HCT116 (cell line): ENCODE data around the gene SGMS1. TPM values are rescaled to one million over a fixed set of nuclear protein-coding genes. Genes with fewer than 3 reads are reported as not detected.
A peak's percentile ranks its signal among the peaks of the same experiment; 100 is the strongest.

Experiments
- ATAC-seq: fragments of 200-7000 bp; cut with Tn5 transposase; 2 replicates; pipeline ENCODE4 v1.9.1; 2020; ENCODE audit warnings: mild to moderate bottlenecking, moderate library complexity
- BruUV-seq: library from RNA; stranded (reverse); fragments of 400-500 nt; replicated peaks from 2 replicates; lab custom pipeline; 2021; lab: Mats Ljungman, UMichigan
- CTCF ChIA-PET: fragments of 300-600 bp; sonication (Branson Sonifier 250); formaldehyde crosslinking; loops from one replicate; lab custom pipeline; 2021; ENCODE audit warnings: antibody characterized with exemption; lab: Charles Lee
- POLR2A ChIA-PET: fragments of 300-600, 350-600 bp; sonication (Branson Sonifier 250); formaldehyde crosslinking; loops from one replicate; lab custom pipeline; 2021; ENCODE audit warnings: antibody characterized with exemption; lab: Charles Lee
- RAD21 ChIA-PET, 2 experiments: fragments of 300-600 bp; sonication (Branson Sonifier 250); formaldehyde crosslinking; loops; one replicate each; lab custom pipeline; 2023; ENCODE audit warnings: low total read pairs in 2 of 2; ENCODE audit not compliant: uncharacterized antibody in 2 of 2, unreplicated experiment in 2 of 2, low non-redundant PET in 1 of 2; lab: Charles Lee
- DNase-seq: peaks from one replicate; pipeline ENCODE4 v3.0.0-alpha.2; 2010; ENCODE audit warnings: low read depth, low spot score
- H2AFZ ChIP-seq: fragments of 200-600 bp; shearing (Covaris generic), sonication (generic); 2 replicates; pipeline ENCODE4 v1.6.1; 2017; ENCODE audit warnings: low read depth, mixed run types, mixed read lengths, antibody characterized with exemption, low read length; ENCODE audit not compliant: poor library complexity, severe bottlenecking
- H3K27ac ChIP-seq: 2 replicates; pipeline ENCODE4 v1.5.1; 2012; ENCODE audit warnings: low read depth, low read length
- H3K27me3 ChIP-seq: fragments of 200-600 bp; sonication (generic); 2 replicates; pipeline ENCODE4 v1.6.1; 2016; ENCODE audit warnings: mixed run types, low read length, mixed read lengths; ENCODE audit not compliant: insufficient read depth
- H3K36me3 ChIP-seq, 2 experiments: fragments of 200-500 bp in 1 of 2; fragments of 200-600 bp in 1 of 2; sonication (Bioruptor generic) in 1 of 2; sonication (generic) in 1 of 2; 2 replicates each; pipeline versions ENCODE4 v1.5.1 to v1.6.1; 2014 to 2016; ENCODE audit warnings: low read length in 2 of 2, inconsistent platforms in 1 of 2, mixed read lengths in 1 of 2, mixed run types in 1 of 2; ENCODE audit not compliant: insufficient read depth in 2 of 2, control insufficient read depth in 1 of 2
- H3K4me1 ChIP-seq, 2 experiments: fragments of 200-600 bp in 1 of 2; sonication (generic) in 1 of 2; 2 replicates each; pipeline versions ENCODE4 v1.5.1 to v1.6.1; 2012 to 2017; ENCODE audit warnings: low read length in 2 of 2, inconsistent platforms in 1 of 2, mild to moderate bottlenecking in 1 of 2, mixed read lengths in 1 of 2, mixed run types in 1 of 2, moderate library complexity in 1 of 2; ENCODE audit not compliant: insufficient read depth in 2 of 2, control insufficient read depth in 1 of 2
- H3K4me2 ChIP-seq: fragments of 200-600 bp; sonication (generic); 2 replicates; pipeline ENCODE4 v1.6.1; 2017; ENCODE audit warnings: mixed run types, low read length, mixed read lengths
- H3K4me3 ChIP-seq, 2 experiments: fragments of 200-600 bp in 1 of 2; sonication (generic) in 1 of 2; replicated peaks in 1 of 2; 2 replicates each; pipeline ENCODE4 v1.5.1; 2011 to 2016; ENCODE audit warnings: low read length in 2 of 2, control low read depth in 1 of 2, low read depth in 1 of 2, mild to moderate bottlenecking in 1 of 2, mixed read lengths in 1 of 2, mixed run types in 1 of 2
- H3K79me2 ChIP-seq: fragments of 200-600 bp; sonication (generic); 2 replicates; pipeline ENCODE4 v1.6.1; 2017; ENCODE audit warnings: mild to moderate bottlenecking, mixed run types, low read length, moderate library complexity, mixed read lengths; ENCODE audit not compliant: insufficient read depth
- H3K9ac ChIP-seq: fragments of 200-600 bp; sonication (generic); 2 replicates; pipeline ENCODE4 v1.6.1; 2016; ENCODE audit warnings: low read length, mixed read lengths
- H3K9me2 ChIP-seq: fragments of 200-600 bp; sonication (generic), shearing (Covaris generic); 2 replicates; pipeline ENCODE4 v1.6.1; 2017; ENCODE audit warnings: mixed run types, mild to moderate bottlenecking, moderate library complexity; ENCODE audit not compliant: insufficient read depth
- H3K9me3 ChIP-seq, 2 experiments: fragments of 200-500 bp in 1 of 2; fragments of 200-600 bp in 1 of 2; sonication (Bioruptor generic) in 1 of 2; sonication (generic) in 1 of 2; 2 replicates each; pipeline ENCODE4 v1.6.1; 2014 to 2017; ENCODE audit warnings: low read length in 2 of 2, mixed read lengths in 2 of 2, inconsistent platforms in 1 of 2, low read depth in 1 of 2, mild to moderate bottlenecking in 1 of 2, mixed run types in 1 of 2, moderate library complexity in 1 of 2; ENCODE audit not compliant: control insufficient read depth in 1 of 2, insufficient read depth in 1 of 2
- H4K20me1 ChIP-seq: fragments of 200-600 bp; sonication (generic), shearing (Covaris generic); 2 replicates; pipeline ENCODE4 v1.6.1; 2017; ENCODE audit warnings: mixed run types, mild to moderate bottlenecking, moderate library complexity; ENCODE audit not compliant: insufficient read depth
- POLR2AphosphoS5 ChIP-seq: IDR thresholded peaks from 2 replicates; pipeline ENCODE4 v1.6.1; 2011; ENCODE audit warnings: mild to moderate bottlenecking, low read depth, low read length, moderate library complexity
- TCF7L2 ChIP-seq: IDR thresholded peaks from 2 replicates; pipeline ENCODE4 v1.7.0; 2011; ENCODE audit warnings: borderline replicate concordance, inconsistent platforms; ENCODE audit not compliant: insufficient read depth, insufficient read length; ENCODE audit errors: extremely low read depth
- ZNF274 ChIP-seq: fragments of 200-500 bp; sonication (Bioruptor generic); IDR thresholded peaks from 2 replicates; pipeline ENCODE4 v1.6.1; 2014; ENCODE audit warnings: mild to moderate bottlenecking, low read depth, low read length, inconsistent platforms
- intact Hi-C: fragments of 100-400 bp; cut with micrococcal nuclease; formaldehyde crosslinking; loops from 2 replicates; pipeline ENCODE4 v1.10.0; 2022
- total RNA-seq: library from RNA; stranded (reverse); gene quantifications from one replicate; pipeline ENCODE4 v1.2.1, GENCODE V29; 2021; ENCODE audit not compliant: unreplicated experiment
- TF ChIP-seq, protein P1 (sequence below): IDR thresholded peaks from 2 replicates; pipeline ENCODE4 v1.6.1; 2012; ENCODE audit warnings: low read depth

The SGMS1 gene
- total RNA-seq, 1 experiment from 2014 or later = 29.1 TPM

DNA sequence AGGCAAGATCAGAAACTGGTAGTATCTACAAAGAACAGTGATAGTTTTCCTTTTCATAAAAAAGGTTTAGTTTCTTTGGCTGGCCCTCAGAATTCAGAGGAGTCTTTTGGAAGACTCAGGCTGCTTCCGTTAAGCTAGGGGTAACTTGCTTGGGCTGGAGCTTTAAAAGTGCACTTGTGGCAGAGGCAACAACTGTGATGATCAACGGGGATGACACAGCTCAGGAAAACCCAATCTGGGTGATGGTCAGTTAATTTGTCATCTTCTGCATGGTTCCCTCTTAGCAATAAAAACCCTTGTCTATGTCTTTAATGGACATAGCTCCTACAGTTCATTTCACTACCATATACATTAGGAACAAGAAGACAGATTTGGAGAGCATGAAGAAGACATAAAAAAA is 46.7 kb downstream of the SGMS1 start (continued):
- TF ChIP-seq, protein P1, sequence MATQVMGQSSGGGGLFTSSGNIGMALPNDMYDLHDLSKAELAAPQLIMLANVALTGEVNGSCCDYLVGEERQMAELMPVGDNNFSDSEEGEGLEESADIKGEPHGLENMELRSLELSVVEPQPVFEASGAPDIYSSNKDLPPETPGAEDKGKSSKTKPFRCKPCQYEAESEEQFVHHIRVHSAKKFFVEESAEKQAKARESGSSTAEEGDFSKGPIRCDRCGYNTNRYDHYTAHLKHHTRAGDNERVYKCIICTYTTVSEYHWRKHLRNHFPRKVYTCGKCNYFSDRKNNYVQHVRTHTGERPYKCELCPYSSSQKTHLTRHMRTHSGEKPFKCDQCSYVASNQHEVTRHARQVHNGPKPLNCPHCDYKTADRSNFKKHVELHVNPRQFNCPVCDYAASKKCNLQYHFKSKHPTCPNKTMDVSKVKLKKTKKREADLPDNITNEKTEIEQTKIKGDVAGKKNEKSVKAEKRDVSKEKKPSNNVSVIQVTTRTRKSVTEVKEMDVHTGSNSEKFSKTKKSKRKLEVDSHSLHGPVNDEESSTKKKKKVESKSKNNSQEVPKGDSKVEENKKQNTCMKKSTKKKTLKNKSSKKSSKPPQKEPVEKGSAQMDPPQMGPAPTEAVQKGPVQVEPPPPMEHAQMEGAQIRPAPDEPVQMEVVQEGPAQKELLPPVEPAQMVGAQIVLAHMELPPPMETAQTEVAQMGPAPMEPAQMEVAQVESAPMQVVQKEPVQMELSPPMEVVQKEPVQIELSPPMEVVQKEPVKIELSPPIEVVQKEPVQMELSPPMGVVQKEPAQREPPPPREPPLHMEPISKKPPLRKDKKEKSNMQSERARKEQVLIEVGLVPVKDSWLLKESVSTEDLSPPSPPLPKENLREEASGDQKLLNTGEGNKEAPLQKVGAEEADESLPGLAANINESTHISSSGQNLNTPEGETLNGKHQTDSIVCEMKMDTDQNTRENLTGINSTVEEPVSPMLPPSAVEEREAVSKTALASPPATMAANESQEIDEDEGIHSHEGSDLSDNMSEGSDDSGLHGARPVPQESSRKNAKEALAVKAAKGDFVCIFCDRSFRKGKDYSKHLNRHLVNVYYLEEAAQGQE = no peak
- no peak for TF ChIP-seq TCF7L2

DNA sequence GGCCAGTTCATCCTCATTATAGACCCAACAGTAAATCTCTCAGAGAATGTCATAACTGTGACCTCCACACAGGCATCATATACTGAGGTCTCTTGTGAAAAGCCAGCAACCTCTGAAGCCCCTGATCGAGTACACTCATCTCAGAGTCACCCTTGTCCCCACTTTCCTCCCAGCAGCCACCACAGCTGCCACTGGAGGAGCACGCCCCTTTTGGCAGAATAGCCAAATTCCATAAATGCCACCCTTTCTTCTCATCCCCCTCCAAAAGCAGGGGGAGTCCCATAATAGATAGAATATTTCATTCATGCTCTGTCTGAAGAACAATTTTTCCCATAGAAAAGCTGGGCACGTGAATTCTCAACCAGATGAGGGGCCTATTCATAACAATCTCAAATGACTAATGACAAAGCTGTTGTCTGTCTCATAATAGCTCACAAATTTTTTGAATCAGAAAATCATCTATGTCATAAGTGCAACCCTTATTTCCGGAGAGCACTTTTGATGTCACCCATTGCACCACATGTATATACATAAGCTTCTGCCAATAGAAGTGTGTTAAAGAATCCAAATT is 47.4 kb downstream of the SGMS1 start:
- H3K4me3 ChIP-seq = no peak overlapping the region
- no peaks in the 10 kb centered on the region for H3K36me3 ChIP-seq
- H3K9me2 ChIP-seq = no peaks in the 10 kb centered on the region
- no peak overlapping the region for H2AFZ ChIP-seq
- RAD21 ChIA-PET = no interaction called here
- intact Hi-C loops = no loop called here
- no peaks in the 10 kb centered on the region for H3K27me3 ChIP-seq
- CTCF ChIA-PET = interaction anchor here (0.9 kb wide), 1 partner anchor 52 kb away, joined by 3 read pairs; no protein-coding TSS in a partner anchor
- H3K4me1 ChIP-seq = peaks cover 5 to 20% of the 10 kb centered on the region in 2 experiments; a peak in 3 of 4 replicates
- no peak overlapping the region for H3K27ac ChIP-seq
- no peak overlapping the region for H3K9ac ChIP-seq
- no peaks in the 10 kb centered on the region for H3K9me3 ChIP-seq
- DNase-seq (no peak), ATAC-seq (peak; percentile 67; the same call in 1 of the 2 replicates)
- H3K79me2 ChIP-seq = no peaks in the 10 kb centered on the region; the same call in 1 of the 2 replicates
- peak overlapping the region; percentile 33 for H3K4me2 ChIP-seq
- no peaks in the 10 kb centered on the region for H4K20me1 ChIP-seq
- TF ChIP-seq ZNF274 (no peak), POLR2AphosphoS5 (no peak)
- TF ChIP-seq, protein P1 = no peak
- POLR2A ChIA-PET = no interaction called here
- no TSS peak for BruUV-seq
